HG02852 (cell line): ENCODE data around the gene SPATS2L.

Experiments used
- ATAC-seq: cut with Tn5 transposase; IDR thresholded peaks from one replicate; pipeline ENCODE4 v1.9.1; 2021; ENCODE audit warnings: mild to moderate bottlenecking, moderate library complexity; ENCODE audit not compliant: unreplicated experiment

SPATS2L gene

GRCh38 chr2:200348897-200349563, 42.5 kb downstream of the SPATS2L start:
- ATAC-seq, result no peak

- no peak for ATAC-seq
Measured at GRCh38 chr2:200349868-200350267, 43.4 kb downstream of the SPATS2L start.

DNA sequence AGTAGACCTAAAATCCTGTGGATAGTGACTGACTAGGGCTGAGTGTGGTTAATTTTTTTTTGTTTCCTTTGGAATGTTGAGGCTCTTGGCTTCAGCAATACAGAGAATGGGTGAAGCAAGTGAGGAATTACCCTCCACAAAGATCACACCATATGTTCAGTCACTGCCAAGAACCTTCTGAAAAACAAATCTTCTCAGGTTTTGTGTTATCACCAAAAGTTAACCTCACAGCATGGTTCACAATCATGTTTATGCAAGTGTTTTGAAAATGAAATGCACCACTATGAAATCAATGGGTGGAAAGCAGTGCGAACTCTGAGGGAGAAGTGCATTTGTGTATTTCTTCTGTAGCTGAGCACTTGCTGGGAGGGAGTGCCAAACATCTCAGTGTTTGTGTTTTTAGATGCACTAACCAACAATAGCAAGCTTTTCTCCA, 44.4 kb downstream of the SPATS2L start:
- ATAC-seq, result no peak

- no peak for ATAC-seq
Measured at GRCh38 chr2:200351815-200352214, 45.3 kb downstream of the SPATS2L start.

- ATAC-seq, result no peak
Measured at GRCh38 chr2:200352636-200353035, 46.1 kb downstream of the SPATS2L start.

GRCh38 chr2:200353120-200353519, 46.6 kb downstream of the SPATS2L start:
- ATAC-seq, result no peak

DNA sequence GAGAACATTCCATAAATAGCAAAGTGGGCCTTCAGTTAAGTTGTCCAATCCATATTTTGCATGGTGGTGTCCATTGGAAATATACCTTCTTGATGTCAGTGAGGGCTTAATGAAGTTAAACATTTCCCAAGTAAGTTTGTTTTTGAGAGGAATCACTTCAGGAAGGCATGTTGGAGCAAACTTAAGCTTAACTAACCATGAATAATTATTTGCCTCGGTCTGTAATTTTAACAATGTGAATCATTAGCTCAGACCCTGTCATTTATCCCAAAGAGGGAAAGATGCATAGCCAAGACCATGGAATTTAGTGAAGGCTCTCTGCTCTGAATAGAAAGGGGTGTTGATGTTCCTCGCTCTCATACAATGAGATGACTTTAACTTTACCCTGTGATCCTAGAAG, 47.4 kb downstream of the SPATS2L start:
- no peak for ATAC-seq

- ATAC-seq, result no peak
Measured at GRCh38 chr2:200354833-200355751, 48.6 kb downstream of the SPATS2L start.

GRCh38 chr2:200356321-200356720, 49.8 kb downstream of the SPATS2L start:
- no peak for ATAC-seq

GRCh38 chr2:200356857-200357384, 50.4 kb downstream of the SPATS2L start:
- ATAC-seq, result no peak

DNA sequence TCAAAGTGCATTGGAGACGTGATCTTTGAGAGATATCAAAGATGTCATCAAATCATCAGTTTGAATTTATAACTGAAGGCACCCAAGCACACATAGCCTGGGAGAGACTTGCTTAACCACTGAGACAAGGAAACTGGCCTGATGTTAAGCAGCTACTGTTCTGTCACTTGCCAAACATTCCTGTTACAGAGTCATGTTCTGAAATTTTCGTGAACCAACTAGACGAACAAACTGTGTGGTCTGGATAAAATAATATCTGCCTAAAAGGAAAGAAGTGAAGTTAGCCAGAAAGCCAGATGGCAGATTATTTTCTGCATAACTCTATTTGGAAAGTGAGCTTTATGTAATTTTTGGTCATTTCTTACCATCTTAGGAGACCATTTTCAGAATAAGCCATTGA, 51.4 kb downstream of the SPATS2L start:
- ATAC-seq, result no peak

DNA sequence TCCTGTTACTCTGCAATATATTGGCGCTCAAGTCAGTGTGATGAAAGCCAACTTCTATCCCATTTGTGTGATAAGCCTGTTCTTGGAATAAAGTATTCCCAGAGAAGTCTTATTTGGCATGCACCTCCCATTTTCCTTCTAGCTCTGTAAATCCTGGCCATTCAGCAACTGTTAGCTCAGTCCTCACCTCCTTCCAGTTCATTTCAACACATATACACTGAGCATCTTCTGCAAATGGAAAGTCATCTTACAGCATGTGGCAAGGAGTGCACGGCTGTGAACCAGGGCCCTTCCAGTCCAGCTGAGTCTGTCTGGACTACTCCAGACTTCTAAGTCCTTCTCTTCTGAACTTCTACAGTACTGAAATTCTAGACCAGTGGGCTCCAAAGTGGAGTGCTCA, 53.1 kb downstream of the SPATS2L start:
- no peak for ATAC-seq

- ATAC-seq, result no peak
Measured at GRCh38 chr2:200360364-200360763, 53.9 kb downstream of the SPATS2L start.

- no peak for ATAC-seq
Measured at GRCh38 chr2:200362202-200362917, 55.9 kb downstream of the SPATS2L start.

- no peak for ATAC-seq
Measured at GRCh38 chr2:200363279-200363678, 56.8 kb downstream of the SPATS2L start.

GRCh38 chr2:200364142-200364541, 57.6 kb downstream of the SPATS2L start:
- ATAC-seq, result no peak

DNA sequence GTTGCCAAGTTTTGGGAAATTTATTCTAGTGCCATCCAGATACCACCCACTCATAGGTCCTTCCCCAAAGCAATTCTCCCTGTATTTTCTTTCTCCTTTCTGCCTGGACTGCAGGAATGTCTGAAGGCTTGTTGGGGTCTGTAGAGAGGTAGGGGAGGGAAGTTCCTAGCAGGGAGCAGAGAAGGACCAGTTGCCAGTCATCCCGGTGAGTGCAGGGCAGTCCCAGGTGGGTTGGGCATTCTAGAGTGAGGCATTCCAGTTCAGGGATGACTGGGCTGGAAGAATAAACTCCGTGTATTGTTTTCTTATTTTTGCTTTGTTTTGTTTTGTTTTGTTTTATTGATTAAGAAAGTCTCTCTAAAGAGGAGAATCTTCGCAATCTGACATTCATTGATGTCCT, 58.1 kb downstream of the SPATS2L start:
- no peak for ATAC-seq

GRCh38 chr2:200365209-200365608, 58.7 kb downstream of the SPATS2L start:
- ATAC-seq, result no peak

DNA sequence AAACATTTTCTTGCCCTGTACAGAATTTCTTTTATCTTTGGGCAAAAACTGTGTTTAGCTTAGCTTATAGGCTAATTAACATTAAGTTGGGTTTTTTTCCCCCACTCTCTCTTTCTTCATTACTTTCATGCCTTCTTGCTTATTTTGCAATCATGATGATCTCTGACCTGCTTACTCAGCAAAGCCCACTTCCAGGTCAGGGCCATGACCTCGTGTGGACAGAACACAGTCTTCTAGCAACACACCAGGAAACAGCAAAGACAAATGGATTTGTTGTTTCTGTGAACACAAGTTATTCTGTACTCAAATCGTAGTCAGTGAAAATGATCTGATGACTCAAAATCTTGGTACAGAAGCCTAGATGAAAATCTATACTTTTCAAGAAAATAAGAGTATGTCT, 60.7 kb downstream of the SPATS2L start:
- no peak for ATAC-seq

DNA sequence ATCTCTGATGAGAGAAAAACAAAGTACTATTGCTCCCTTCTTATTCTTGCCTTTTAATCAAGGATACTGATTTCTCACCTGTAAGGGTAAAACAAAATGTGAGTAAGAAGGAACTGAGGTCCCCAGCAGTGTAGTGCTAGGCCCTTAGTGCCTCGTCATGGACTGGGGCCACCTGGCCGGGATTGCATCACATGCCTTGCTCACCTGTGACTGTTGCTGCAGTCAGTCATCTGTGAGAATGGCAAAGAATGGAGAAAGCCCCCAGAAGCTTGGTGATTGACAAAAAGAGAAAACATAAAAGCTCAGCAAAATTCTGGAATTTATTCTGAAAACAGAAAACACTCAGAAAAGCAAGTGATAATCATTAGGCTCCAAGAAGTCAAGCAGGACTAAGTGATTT, 63.4 kb downstream of the SPATS2L start:
- ATAC-seq, result no peak

- ATAC-seq, result no peak
Measured at GRCh38 chr2:200373231-200373630, 66.7 kb downstream of the SPATS2L start.
